Fibroblast of skin of left biceps (primary cell): Measurements from ENCODE around the gene TTLL8.
"Not testable (repeated sequence)": the region's sequence is repeated elsewhere in the genome, so short reads cannot be mapped to it uniquely, and the experiment has no call there.

Experiments
- DNase-seq, 2 experiments: peaks; one replicate each; pipeline ENCODE4 v3.0.0-alpha.2; 2013; ENCODE audit warnings: low read depth in 2 of 2

The TTLL8 gene

GRCh38 chr22:50058061-50058905, at the start of gene TTLL8:
TTLL8 (minus strand) TSS chr22:50058298.
- no peak for DNase-seq

GRCh38 chr22:50107529-50107928, 49.4 kb upstream of the TTLL8 start:
- no peak for DNase-seq

- DNase-seq: no peak
Measured at GRCh38 chr22:50105208-50106100, 47.4 kb upstream of the TTLL8 start.

DNA sequence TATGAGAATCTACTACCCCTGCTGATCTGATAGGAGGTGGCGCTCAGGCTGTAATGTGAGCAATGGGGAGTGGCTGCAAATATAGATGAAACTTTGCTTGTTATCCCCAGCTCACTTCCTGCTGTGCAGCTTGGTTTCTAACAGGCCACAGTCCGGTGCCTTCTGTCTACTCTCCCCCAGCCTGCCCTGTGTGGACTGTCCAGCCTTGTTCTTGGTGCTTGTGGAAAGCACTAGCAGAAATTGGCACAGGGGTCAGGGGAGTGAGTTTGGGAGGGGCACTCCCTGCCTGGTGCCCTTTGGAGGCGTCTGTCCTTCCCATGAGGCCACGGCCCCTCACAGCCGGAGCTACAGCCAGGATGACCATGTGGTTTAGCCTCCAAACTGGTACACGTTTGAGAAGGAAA, 46.0 kb upstream of the TTLL8 start:
- no peak for DNase-seq

DNA sequence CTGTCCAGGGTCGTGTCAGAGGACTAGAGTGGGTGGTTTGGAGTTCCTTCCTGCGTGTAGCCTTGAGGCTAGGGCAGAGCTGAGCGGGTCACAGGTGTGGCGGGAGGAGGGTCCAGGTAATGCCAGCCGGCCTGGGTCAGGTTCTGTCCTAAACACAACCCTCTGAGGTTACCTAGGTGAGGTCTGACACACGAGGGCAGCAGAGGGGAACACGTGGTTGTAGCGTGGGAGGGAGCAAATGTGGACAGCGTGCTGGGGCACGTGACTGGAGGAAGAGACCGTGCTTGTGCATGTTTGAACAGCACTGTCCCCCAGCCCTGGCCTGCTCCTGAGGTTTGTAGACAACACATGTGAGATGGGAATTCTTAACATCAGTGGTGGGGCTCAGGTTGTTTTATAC, 44.8 kb upstream of the TTLL8 start:
- no peak for DNase-seq

DNA sequence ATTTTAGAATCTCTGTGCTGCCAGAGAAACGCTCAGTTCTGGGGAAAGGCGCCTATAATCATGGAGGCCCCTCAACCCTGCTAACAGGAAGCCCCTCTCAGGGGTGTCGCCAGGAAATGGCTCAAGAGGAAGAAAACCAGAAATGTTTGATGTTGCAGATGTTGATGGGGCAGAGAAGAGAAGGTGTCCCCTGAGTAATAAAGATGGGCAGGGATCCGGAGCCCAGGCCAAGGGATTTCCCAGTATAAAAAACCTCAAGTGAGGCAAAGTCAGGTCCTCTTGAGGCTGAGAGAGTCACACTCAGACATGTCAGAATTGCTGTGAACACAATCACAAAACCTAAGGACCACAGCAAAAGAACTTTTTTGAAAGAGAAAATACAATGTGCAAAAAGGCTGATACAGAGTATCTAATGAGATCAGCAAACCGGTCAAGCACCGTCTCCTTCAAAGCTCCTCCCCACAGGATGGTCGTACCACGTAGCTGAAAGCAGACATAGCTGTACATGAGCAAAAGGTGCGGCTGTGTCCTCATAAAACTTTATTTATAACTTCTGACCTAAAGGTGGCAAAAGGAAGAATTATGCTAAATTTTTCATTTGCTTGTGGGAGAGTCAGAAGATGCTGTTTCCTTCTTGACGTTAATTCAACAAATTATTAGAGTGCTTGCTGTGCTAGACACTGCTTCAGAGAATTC, 43.9 kb upstream of the TTLL8 start:
- DNase-seq: no peak

DNA sequence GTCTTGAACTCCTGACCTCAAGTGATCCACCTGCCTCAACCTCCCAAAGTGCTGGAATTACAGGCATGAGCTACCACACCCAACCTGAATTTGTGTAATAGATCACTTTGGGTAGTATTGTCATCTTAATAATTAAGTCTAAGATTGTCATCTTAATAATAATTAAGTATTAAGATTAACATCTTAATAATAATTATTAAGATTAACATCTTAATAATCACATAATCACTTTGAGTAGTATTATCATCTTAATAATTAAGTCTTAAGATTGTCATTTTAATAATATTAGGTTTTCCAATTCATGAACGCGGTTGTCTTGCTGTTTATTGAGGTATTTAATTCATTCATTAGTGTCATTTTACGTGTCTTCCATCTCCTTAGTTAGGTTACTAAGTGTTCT, 40.0 kb upstream of the TTLL8 start:
- DNase-seq: no peak

- DNase-seq: no peak
Measured at GRCh38 chr22:50092342-50092741, 34.2 kb upstream of the TTLL8 start.

GRCh38 chr22:50091092-50091768, 33.1 kb upstream of the TTLL8 start:
- no peak for DNase-seq

GRCh38 chr22:50090412-50090714, 32.3 kb upstream of the TTLL8 start:
- no peak for DNase-seq

GRCh38 chr22:50089682-50090411, 31.7 kb upstream of the TTLL8 start, which contains the start of gene MOV10L1:
MOV10L1 (plus strand) TSS chr22:50090006; CDS start chr22:50090089, 83 bp downstream.
- DNase-seq: no peak

GRCh38 chr22:50089231-50089630, 31.1 kb upstream of the TTLL8 start:
- DNase-seq: no peak

GRCh38 chr22:50088096-50088495, 30.0 kb upstream of the TTLL8 start:
- no peak for DNase-seq

DNA sequence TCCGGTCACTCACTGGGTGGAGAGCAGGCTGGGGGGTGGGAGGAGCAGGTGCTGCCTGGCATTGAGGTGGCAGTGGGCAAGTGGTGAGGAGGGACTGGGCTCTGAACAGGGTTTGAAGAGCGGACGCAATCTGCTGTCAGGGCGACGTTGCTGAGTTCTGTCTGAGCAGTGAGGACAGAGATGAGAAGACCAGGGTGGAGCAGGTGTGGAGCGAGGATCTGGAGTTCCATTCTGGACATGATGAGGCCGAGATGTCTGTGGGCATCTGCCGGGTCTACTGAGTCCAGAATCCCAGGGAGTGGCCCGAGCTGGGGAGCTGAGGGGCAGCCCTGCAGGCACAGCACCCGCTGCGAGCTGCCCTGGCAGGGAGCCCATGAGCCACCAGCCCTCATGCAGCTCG, 29.5 kb upstream of the TTLL8 start:
- DNase-seq: no peak

DNA sequence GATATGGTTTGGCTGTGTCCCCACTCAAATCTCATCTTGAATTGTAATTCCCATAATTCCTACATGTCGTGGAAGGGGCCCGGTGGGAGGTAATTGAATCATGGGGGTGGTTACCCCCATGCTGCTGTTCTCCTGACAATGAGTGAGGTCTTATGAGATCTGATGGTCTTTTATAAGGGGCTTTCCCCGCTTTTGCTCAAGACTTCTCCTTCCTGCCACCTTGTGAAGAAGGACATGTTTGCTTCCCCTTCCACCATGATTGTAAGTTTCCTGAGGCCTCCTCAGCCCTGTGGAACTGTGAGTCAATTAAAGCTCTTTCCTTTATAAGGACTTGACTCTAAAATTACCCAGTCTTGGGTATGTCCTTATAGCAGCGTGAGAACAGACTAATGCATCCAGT, 28.9 kb upstream of the TTLL8 start:
- DNase-seq: not testable (repeated sequence)

DNA sequence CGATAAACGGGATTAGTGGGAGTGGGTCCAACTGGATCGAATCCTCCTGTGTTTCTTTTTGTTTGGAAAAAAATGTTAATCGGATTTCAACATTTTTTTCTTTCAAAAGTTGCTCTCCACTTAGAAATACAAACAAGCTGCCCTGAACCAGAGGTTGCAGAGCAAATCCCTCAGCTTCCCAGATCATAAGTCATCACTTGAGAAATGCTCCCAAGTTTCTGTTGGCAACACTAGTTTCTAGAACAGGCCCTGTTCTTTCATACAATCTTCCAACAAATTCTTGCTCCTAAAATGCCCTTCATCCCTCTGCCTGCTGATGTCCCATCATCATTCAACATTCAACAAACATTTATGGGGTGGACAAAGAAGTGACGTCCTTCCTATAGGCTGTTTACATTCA, 28.4 kb upstream of the TTLL8 start:
- no peak for DNase-seq

DNA sequence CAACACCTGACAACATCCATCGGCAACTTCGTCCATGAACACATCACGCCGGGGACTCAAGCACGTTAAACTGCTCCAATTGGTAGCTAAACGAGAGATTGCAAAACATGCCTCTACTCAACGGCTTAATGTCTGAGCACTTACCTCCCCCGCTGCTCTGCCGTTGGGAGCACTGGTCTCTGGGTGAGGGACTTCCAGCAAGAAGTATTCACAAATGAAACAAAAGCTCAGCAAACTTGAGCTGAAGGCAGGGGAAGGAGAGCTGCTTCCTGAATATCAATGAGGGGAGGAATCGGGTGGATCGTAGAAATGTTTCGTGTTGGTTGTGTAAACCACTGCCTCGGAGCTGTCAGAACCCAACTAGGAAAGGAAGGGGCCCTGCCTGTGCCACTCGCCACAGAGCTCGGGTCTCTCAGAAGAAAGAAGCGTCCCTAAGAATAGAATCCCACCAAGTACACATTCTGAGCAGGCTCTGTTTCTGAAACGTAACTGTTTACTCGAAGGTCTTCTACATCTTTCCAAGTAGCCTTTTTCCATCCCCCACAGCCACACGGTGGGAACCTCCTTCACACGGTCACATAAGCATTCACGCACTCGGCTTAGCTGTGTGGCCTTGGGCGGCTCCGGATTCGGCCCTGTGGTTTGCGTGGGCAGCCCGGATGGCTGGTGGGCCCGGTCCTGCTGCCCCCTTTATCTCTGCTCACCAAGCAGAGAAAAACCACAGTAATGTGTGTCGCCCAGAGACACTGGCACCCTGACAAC, 27.3 kb upstream of the TTLL8 start, which contains the start of gene MLC1:
MLC1 (minus strand) TSS at position 216 of the 762 bp plus-strand sequence. CDS start 524 bp downstream, outside the sequence.
- no peak for DNase-seq

DNA sequence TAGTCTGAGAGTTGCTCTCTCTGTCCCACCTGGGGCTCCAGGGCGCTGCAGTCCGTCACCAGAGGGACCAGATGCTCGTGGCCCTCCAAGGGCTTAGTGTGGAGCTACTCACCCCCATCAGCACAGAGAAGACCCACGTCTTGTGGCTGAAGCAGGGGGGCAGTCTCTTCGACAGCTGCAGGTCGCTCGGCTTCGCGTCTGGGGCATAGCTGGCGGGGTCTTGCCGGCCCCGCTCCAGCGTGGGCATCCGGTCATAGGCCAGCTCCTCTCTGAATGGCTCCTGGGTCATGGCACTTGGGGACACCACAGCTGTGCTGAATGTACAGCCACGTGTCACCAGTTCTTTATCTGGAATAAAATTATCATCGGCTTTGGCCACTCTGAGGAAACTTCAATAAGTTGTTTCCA, 26.5 kb upstream of the TTLL8 start:
- DNase-seq: no peak

DNA sequence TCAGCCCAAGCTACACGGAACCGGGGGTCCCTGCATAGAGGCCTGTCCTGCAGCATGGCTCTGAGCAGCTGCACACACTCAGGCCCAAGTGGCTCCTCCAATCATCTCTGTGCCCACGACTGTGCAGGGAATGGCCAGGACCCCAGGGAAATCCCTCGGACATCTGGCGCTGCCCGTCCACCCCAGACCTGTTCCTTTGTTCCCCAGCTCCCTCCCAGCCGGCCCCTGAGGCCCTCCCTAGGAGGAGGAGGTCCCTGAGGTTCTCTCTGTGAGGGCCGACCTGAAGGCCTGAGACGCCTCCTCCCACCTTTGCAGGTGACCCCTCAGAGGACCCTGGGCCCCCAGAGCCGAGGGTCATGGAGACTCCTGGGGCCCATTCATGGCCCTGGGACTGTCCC, 26.0 kb upstream of the TTLL8 start:
- DNase-seq: no peak

DNA sequence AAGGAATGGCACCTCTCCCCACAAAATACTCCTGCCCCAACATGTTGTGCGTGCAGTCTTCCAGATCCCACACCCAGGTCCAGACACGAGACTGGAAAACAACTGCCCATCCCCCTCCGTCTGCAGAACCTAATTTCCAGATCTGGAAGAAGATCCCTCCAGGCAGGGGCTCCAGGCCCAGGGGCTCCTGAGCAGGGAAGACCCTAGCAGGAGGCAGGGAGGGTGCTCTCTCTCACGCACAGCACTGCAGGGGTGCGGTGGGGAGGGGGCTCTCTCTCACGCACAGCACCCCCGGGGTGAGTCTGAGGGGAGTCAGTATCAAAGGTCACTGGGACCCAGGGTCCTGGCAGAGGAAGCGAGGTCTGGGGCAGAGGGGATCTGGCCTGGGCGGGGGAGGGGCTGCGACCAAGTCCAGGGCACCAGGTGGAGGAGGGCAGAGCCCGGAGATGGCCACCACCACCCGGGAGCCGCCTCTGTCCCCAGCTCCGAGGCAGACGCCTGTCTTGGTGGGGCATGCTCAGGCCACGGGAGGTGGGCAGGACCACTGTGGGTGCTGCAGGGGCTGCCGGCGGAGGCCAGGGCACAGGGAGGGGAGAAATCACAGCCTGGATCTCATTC, 25.5 kb upstream of the TTLL8 start:
- no peak for DNase-seq
